Endothelial cell of umbilical vein (primary cell): ENCODE results near the gene SRM. TPM values are rescaled to one million over a fixed set of nuclear protein-coding genes. Genes with fewer than 3 reads are reported as not detected.

ENCODE experiments used
- BruUV-seq: library from RNA; stranded (reverse); fragments of 400-500 nt; replicated peaks from 2 replicates; lab custom pipeline; 2021; lab: Mats Ljungman, UMichigan
- CTCF ChIA-PET: fragments of 300-600, 350-600 bp; sonication (Branson Sonifier 250); formaldehyde crosslinking; loops from one replicate; lab custom pipeline; 2021; ENCODE audit warnings: antibody characterized with exemption, inconsistent platforms; lab: Charles Lee
- POLR2A ChIA-PET: fragments of 300-600, 350-600 bp; sonication (Branson Sonifier 250); formaldehyde crosslinking; loops from one replicate; lab custom pipeline; 2021; ENCODE audit warnings: antibody characterized with exemption, inconsistent platforms; lab: Charles Lee
- DNase-seq: peaks from one replicate; pipeline ENCODE4 v3.0.0-alpha.2; 2011; ENCODE audit warnings: low read depth, low spot score
- FAIRE-seq: peaks from 2 replicates; lab custom pipeline; 2011; peaks lifted over from hg19 to GRCh38; lab: Jason Lieb, UNC
- H2AFZ ChIP-seq: 2 replicates; pipeline ENCODE4 v1.6.0; 2012; ENCODE audit warnings: low read depth, low read length, control low read depth, inconsistent platforms
- H3K27ac ChIP-seq: 2 replicates; pipeline ENCODE4 v1.5.1; 2011; ENCODE audit warnings: low read depth, mild to moderate bottlenecking, control low read depth, low read length, moderate library complexity; ENCODE audit not compliant: insufficient read depth
- H3K27me3 ChIP-seq, 2 experiments: 2 replicates each; pipeline versions ENCODE4 v1.6.0 to v1.6.1; 2011; ENCODE audit warnings: low read length in 2 of 2, mixed read lengths in 1 of 2; ENCODE audit not compliant: control insufficient read depth in 2 of 2, insufficient read depth in 2 of 2
- H3K36me3 ChIP-seq, 2 experiments: 2 replicates in 1 of 2; 3 replicates in 1 of 2; pipeline ENCODE4 v1.5.1; 2011; ENCODE audit warnings: low read length in 2 of 2, mild to moderate bottlenecking in 1 of 2, moderate library complexity in 1 of 2; ENCODE audit not compliant: control insufficient read depth in 2 of 2, insufficient read depth in 2 of 2; ENCODE audit errors: extremely low read depth in 1 of 2
- H3K4me1 ChIP-seq: 3 replicates; pipeline ENCODE4 v1.5.1; 2011; ENCODE audit warnings: mild to moderate bottlenecking, low read length; ENCODE audit not compliant: control insufficient read depth, insufficient read depth; ENCODE audit errors: extremely low read depth
- H3K4me2 ChIP-seq: 2 replicates; pipeline ENCODE4 v1.6.1; 2011; ENCODE audit warnings: low read length, control low read depth, mixed read lengths; ENCODE audit not compliant: insufficient read depth
- H3K4me3 ChIP-seq, 3 experiments: fragments of 200-600 bp in 1 of 3; sonication (generic), shearing (Covaris generic) in 1 of 3; replicated peaks in 1 of 3; 2 replicates each; pipeline ENCODE4 v1.5.1; 2011 to 2016; ENCODE audit warnings: control low read depth in 3 of 3, low read length in 3 of 3, mild to moderate bottlenecking in 2 of 3, inconsistent platforms in 1 of 3, low read depth in 1 of 3, moderate library complexity in 1 of 3; ENCODE audit not compliant: insufficient read depth in 1 of 3
- H3K79me2 ChIP-seq: 2 replicates; pipeline ENCODE4 v1.6.0; 2012; ENCODE audit warnings: low read length, inconsistent platforms; ENCODE audit not compliant: control insufficient read depth, insufficient read depth
- H3K9ac ChIP-seq: replicated peaks from 2 replicates; pipeline ENCODE3; 2011; ENCODE audit warnings: low read length, control low read depth; ENCODE audit not compliant: insufficient read depth; ENCODE audit errors: extremely low read depth
- H3K9me1 ChIP-seq: replicated peaks from 3 replicates; pipeline ENCODE4 v1.6.0; 2011; ENCODE audit warnings: mild to moderate bottlenecking, low read length; ENCODE audit not compliant: control insufficient read depth, insufficient read depth; ENCODE audit errors: extremely low read depth
- H3K9me3 ChIP-seq: replicated peaks from 2 replicates; pipeline ENCODE4 v1.5.1; 2012; ENCODE audit warnings: low read length, inconsistent platforms; ENCODE audit not compliant: control insufficient read depth, insufficient read depth
- H4K20me1 ChIP-seq: replicated peaks from 2 replicates; pipeline ENCODE3; 2011; ENCODE audit warnings: mild to moderate bottlenecking, low read length; ENCODE audit not compliant: control insufficient read depth, insufficient read depth; ENCODE audit errors: extremely low read depth
- EZH2 ChIP-seq: IDR thresholded peaks from 2 replicates; pipeline ENCODE4 v1.6.1; 2012; ENCODE audit warnings: borderline replicate concordance, low read depth, mild to moderate bottlenecking, moderate library complexity, low read length, inconsistent platforms; ENCODE audit not compliant: severe bottlenecking
- FOS ChIP-seq: IDR thresholded peaks from 2 replicates; pipeline ENCODE4 v1.6.1; 2011; ENCODE audit warnings: mild to moderate bottlenecking, low read length, moderate library complexity, borderline replicate concordance; ENCODE audit not compliant: insufficient read depth
- GATA2 ChIP-seq: IDR thresholded peaks from 2 replicates; pipeline ENCODE4 v1.7.0; 2011; ENCODE audit warnings: low read depth, mild to moderate bottlenecking, moderate library complexity, mixed read lengths, low read length; ENCODE audit not compliant: insufficient read length, insufficient read depth
- JUN ChIP-seq: IDR thresholded peaks from 2 replicates; pipeline ENCODE4 v1.6.1; 2011; ENCODE audit warnings: borderline replicate concordance, low read depth; ENCODE audit not compliant: insufficient read length, insufficient read depth
- MYC ChIP-seq: IDR thresholded peaks from one replicate; pipeline ENCODE4 v1.6.1; 2011; ENCODE audit warnings: mild to moderate bottlenecking, low read depth, low read length
- POLR2A ChIP-seq: IDR thresholded peaks from 2 replicates; pipeline ENCODE4 v1.6.1; 2012; ENCODE audit warnings: low read depth, mild to moderate bottlenecking, control low read depth, low read length
- POLR2AphosphoS5 ChIP-seq: IDR thresholded peaks from 2 replicates; pipeline ENCODE4 v1.6.1; 2012; ENCODE audit warnings: low read depth, mild to moderate bottlenecking, control low read depth, low read length, moderate library complexity; ENCODE audit not compliant: insufficient read depth
- dilution Hi-C: fragments of 300-500 bp; cut with MboI; formaldehyde crosslinking; loops from one replicate; pipeline ENCODE4 v1.15.0; 2019; ENCODE audit warnings: low sequenced_read_pairs; ENCODE audit not compliant: extremely low pct_ligation_motif_present
- intact Hi-C: fragments of 100-400 bp; cut with micrococcal nuclease; formaldehyde crosslinking; loops from one replicate; pipeline ENCODE4 v1.10.0; 2022
- polyA plus RNA-seq, 4 experiments: library from polyadenylated mRNA; depleted of rRNA in 3 of 4; stranded (reverse) in 3 of 4; unstranded in 1 of 4; fragments of >200 nt; gene quantifications; 2 replicates each; pipeline versions ENCODE4 v1.2.1 to v1.2.3, GENCODE V29; 2011 to 2012; ENCODE audit warnings: missing spikeins in 1 of 4
- total RNA-seq: library from RNA; stranded (reverse); gene quantifications from 2 replicates; pipeline ENCODE4 v1.2.3, GENCODE V29; 2021
- TF ChIP-seq, protein P1 (sequence below), 2 donors: IDR thresholded peaks; 1 replicate in 1 of 2; 2 replicates in 1 of 2; pipeline ENCODE4 v1.5.1; 2011; ENCODE audit warnings: low read length in 2 of 2, mild to moderate bottlenecking in 2 of 2, moderate library complexity in 2 of 2, control low read depth in 1 of 2, inconsistent platforms in 1 of 2, low read depth in 1 of 2; ENCODE audit not compliant: insufficient read depth in 1 of 2; ENCODE audit errors: extremely low read depth in 1 of 2
- TF ChIP-seq, protein P2 (sequence below): IDR thresholded peaks from 2 replicates; pipeline ENCODE4 v1.6.1; 2011; ENCODE audit not compliant: insufficient read depth, insufficient read length

Gene SRM
- total and polyA plus RNA-seq, 2 donors (not counting 3 experiments of a cell fraction or from before 2014, with no cell fraction given) = 81.3 to 172 TPM

DNA sequence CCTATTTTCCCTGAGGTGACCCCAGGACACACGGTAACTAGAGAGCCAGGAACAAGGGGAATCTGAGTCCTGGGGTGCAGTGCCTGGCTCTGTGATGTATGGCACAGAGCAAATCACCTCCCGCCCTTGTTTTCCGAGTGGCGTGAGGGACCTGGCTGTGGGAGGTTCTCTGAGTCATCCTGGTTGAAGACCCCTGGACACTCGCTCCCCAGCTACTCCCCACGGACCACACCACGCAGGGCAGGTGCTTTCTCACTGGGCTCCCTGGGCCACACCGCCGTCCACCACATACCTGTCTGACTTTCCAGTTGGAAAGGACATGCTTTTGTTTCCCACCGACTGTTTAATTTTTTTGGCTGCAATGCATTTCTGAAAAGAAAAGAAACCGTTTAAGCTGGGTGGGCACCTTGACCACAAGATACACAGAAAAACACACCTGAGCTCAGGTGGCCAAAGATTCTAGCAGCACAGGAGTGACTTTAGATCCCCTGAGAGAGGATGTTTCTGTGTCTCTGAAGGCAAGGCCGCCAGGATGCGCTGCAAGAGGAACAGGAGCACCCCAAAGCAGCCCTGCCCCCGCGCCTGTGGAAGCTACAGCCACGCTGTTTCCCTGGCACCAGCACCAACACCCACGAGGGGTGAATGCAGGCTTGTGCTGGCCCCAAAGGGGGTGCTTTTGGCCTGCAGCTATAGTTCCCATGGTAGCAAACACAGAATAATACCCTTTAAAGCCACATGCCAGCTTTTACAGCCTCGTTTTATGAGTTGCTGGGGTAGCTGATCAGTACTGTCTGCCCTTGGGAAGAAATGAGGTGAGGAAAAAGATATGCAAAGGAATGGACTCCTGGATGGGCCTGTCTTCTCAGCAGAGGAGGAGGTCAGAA lies 8.1 kb upstream of the SRM start:
- TF ChIP-seq POLR2AphosphoS5 (no peak), POLR2A (no peak), EZH2 (no peak), FOS (no peak), JUN (no peak), GATA2 (no peak), MYC (no peak)
- TF ChIP-seq, protein P1, sequence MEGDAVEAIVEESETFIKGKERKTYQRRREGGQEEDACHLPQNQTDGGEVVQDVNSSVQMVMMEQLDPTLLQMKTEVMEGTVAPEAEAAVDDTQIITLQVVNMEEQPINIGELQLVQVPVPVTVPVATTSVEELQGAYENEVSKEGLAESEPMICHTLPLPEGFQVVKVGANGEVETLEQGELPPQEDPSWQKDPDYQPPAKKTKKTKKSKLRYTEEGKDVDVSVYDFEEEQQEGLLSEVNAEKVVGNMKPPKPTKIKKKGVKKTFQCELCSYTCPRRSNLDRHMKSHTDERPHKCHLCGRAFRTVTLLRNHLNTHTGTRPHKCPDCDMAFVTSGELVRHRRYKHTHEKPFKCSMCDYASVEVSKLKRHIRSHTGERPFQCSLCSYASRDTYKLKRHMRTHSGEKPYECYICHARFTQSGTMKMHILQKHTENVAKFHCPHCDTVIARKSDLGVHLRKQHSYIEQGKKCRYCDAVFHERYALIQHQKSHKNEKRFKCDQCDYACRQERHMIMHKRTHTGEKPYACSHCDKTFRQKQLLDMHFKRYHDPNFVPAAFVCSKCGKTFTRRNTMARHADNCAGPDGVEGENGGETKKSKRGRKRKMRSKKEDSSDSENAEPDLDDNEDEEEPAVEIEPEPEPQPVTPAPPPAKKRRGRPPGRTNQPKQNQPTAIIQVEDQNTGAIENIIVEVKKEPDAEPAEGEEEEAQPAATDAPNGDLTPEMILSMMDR (IDR thresholded peaks at IDR 0.05; ENCODE audit: extremely low read depth in 1 of 2, insufficient read depth in 1 of 2, low read depth in 1 of 2, low read length in 2 of 2) = no peak
- TF ChIP-seq, protein P2, sequence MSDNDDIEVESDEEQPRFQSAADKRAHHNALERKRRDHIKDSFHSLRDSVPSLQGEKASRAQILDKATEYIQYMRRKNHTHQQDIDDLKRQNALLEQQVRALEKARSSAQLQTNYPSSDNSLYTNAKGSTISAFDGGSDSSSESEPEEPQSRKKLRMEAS = no peak
- Histone ChIP-seq H3K9me1 (no peaks in the 10 kb centered on the region), H3K27me3 (no peaks in the 10 kb centered on the region), H2AFZ (no peak overlapping the region), H3K9me3 (no peaks in the 10 kb centered on the region), H3K4me1 (no peaks in the 10 kb centered on the region), H3K36me3 (peaks cover 29 to 51% of the 10 kb centered on the region in 2 experiments), H3K9ac (no peak overlapping the region), H3K79me2 (no peaks in the 10 kb centered on the region), H3K27ac (no peak overlapping the region), H3K4me2 (no peak overlapping the region), H3K4me3 (no peak overlapping the region), H4K20me1 (no peaks in the 10 kb centered on the region)
- intact Hi-C loops (no loop called here), dilution Hi-C loops (no loop called here)
- no TSS peak for BruUV-seq
- CTCF ChIA-PET = no interaction called here
- DNase-seq (no peak), FAIRE-seq (no peak)
- POLR2A ChIA-PET = no interaction called here
